ENCODE results near the gene BEST1. TPM values are rescaled to one million over a fixed set of nuclear protein-coding genes. Genes with fewer than 3 reads are reported as not detected.
A peak's percentile ranks its signal among the peaks of the same experiment; 100 is the strongest.
"Not testable (repeated sequence)": the region's sequence is repeated elsewhere in the genome, so short reads cannot be mapped to it uniquely, and the experiment has no call there.

Gene BEST1
- total RNA-seq, 1 donor from 2014 or later: 1.2 TPM

DNA sequence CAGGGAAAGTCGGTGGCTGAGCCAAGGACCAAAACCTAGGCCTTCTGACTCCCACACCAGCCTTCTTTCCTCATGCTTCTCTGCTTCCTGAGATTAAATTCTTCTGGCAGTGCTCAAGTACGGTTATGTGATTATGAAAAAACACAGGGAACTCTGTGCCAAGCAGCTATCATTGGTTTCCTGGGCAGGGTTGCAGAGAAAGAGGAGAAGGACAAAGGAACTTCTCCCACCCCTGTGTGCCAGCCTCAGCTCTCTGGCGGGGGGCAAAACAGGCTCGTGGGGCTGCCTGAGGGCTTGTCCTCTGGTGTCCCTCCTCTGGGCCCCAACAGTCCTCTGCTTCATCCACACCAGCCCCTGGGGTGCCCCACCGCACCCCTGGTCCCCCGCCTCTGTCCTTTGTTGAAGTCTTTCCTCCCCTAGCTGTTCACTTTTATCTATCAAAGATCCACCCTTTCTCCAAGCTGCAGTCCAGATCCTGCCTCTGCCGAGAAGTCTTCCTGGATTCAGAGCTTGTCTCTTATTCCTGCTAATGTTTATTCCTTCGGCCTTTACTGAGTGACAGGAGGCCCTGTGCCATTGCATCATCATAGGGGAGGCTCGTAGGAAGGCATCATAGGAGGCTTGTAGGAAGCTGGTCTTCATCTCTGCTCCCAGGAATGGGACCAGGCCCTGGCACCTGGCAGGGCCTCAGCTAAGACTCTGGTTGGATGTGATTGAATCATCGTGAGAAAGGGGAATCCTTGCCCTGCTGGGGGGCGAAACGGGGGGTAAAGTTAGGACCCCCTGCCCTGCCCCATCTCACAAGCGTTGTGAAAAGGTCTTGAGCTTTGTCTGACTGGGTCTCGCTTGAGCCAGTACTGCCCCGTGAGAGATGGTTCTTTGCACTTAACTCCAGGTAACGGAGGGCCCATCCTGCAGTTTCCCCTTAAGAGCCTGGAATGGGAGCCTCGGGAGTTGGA lies 28.8 kb downstream of the BEST1 start:
- no peak for DNase-seq

DNA sequence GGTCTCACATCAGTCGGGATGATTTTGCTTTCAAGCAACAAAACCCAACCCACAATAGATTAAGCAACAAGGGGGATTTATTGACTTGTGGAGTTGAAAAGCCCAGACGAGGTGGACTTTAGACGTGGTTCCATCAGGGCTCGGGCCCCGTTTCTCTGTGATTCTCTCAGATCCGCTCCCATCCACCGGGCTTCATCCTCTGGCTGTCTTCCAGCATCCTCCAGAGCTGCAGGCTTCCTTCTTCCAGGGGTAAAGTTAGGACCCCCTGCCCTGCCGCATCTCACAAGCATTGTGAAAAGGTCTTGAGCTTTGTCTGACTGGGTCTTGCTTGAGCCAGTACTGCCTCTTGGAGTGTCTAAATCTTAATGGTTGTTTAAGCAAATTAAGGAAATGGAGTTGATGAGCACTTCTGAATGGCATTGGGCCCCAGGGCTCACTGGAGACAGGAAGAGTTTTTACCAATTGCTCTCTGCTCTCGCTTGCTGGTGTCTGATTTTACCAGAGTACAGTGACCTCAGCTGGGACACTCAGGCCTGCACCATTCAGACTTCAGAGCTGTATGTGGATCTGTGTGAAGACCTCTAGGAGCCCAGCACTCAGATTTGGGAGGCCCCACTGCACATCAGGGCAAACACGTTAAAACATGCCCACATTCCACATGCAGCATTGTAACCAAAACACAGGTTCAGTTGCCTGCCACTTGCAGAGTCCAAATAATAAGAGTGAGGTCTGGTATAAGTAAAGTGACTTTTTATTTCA lies 30.8 kb downstream of the BEST1 start:
- DNase-seq: no peak

DNA sequence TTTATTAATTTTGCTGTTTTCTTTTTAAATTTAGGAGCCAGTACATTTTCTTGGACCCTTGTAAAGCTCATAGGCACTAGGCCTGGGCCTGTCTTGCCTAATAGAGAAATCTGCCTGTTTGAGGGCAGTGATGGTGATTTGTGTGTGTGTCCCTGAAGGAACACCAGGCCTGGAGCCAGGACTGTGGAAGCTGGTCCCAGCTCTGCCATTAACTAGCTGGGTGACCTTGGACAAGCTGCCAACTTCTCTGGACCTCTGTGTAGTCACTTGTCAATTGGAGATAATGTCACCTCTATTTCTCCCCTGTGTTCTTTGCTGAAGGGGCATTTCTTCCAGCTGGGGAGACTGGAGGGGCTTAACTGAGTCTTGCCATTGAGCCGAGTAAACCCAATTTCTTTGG lies 33.3 kb downstream of the BEST1 start:
- no peak for DNase-seq

DNA sequence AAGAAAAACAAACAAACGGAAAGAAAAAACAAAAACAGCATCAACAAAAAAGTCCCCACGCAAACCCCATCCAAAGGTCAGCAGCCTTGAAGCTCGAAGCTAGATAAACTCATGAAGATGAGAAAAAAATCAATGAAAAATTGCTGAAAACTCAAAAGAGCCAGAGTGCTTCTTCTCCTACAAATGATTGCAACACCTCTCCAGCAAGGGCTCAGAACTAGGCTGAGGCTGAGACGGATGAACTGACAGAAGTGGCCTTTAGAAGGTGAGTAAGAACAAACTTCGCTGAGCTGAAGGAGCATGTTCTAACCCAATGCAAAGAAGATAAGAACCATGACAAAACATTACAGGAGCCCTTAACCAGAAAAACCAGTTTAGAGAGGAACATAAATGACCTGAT lies 35.7 kb downstream of the BEST1 start:
- DNase-seq: no peak

DNA sequence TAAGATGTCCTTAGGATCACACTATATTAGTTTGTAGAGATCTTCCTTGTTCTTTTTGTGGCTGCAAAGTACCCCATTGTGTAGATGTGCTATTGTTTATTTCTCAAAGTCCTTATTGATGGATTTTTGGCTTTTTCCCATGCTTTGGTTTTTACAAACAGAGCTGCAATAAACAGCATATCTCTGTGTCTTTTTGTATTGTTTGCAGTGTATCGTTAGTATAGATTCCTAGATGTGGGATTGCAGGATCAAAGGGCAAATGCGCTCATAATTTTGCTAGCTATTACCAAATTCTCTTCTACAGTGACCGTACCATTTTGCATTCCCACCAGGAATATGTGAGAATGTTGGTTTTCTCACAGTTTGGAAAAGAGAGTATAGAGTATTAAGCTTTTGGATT lies 44.8 kb downstream of the BEST1 start:
- DNase-seq: no peak

DNA sequence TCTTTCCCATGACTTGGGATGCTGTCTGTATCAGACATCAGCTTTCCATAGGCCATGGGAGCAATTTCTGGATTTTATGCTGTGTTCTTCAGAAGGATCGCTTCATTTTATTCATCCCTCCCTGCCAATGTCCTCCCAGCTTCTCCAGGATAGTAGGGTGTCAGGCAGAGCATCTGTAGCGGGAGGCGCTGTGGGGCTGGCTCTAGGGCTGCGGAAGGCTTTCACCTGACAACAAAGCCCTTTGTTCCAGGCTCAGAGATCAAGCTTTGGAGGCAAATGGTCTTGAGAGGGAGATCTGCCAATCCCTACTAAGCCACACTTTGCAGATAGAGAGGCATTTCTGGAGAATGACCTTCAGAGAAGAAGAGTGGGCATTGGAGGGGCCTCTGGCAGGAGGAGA lies 46.8 kb downstream of the BEST1 start:
- DNase-seq: peak; percentile 58

DNA sequence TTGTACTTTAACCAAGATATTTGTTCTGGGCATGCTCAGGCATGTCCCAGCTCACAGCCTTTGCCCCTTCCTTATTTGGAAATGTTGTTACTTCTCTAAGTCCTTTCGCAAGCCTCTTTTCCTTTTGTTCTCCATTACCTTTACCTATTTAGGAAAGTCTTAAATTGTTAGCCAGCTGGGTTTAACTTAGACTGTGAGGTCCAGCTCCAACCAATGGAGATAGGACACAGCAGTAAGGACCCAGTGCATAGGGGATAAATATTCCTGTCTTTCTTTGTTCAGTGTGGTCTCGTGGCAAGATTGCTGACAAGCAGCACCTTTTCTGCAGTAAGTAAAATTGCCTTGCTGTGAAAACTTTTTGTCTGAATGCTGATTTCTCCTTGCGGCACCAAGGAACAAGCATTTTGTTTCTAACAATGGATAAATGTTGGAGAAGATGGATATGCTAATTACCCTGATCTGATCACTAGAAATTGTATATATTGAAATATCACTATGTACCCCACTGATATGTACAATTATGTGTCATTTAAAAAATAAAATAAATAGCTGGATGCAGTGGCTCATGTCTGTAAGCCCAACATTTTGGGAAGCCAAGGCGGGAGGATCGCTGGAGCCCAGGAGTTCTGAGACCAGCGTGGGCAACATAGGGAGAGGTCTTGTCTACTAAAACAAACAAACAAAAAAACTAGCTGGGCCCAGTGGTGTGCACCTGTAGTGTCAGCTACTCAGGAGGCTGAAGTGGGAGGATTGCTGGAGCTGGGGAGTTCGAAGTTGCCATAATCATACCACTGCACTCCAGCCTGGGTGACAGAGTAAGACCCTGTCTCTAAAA lies 49.2 kb downstream of the BEST1 start:
- no peak for DNase-seq

DNA sequence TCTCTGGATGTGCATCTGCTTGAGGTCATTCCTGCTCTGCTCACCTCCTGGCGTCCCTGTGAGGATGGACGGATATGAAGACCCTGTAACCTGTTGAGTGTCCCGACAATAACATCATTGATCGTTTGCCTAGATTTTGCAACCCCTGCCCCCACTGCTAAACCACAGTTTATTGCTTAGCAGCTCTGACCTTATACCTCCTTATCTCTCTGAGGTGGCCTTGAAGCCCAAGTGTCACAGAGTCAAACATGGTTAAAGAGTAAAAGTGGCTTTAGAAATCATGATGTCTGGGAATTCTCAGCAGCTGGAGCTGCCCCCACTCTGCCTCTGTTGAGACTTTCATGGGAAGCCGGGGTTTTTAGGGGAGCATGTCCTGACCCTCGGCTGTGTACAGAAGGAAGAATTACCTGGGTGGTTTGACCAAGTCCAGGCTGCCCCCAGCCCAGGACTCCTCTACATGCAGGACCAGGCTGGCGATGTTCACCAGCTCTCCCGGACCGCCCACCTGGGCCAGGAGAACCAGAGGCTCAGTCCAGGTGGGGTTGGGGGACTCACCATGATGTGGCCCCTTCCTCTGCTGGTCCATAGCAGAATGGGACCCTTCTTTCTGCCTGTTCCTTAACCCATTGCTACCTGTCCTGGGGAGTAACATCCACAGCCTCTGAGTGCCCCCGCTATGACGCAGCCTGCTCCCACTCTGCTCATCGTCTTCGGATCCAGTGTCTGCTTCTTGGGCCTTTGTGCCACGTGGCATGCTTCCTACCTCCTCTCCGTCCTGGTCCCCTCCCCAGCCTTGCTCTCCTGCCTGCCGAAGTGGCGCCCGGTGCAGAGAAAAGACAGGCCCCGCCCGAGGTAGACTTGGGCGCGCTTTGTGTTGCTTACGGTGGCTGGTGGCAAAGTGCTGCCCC lies 50.6 kb downstream of the BEST1 start:
- DNase-seq: no peak

DNA sequence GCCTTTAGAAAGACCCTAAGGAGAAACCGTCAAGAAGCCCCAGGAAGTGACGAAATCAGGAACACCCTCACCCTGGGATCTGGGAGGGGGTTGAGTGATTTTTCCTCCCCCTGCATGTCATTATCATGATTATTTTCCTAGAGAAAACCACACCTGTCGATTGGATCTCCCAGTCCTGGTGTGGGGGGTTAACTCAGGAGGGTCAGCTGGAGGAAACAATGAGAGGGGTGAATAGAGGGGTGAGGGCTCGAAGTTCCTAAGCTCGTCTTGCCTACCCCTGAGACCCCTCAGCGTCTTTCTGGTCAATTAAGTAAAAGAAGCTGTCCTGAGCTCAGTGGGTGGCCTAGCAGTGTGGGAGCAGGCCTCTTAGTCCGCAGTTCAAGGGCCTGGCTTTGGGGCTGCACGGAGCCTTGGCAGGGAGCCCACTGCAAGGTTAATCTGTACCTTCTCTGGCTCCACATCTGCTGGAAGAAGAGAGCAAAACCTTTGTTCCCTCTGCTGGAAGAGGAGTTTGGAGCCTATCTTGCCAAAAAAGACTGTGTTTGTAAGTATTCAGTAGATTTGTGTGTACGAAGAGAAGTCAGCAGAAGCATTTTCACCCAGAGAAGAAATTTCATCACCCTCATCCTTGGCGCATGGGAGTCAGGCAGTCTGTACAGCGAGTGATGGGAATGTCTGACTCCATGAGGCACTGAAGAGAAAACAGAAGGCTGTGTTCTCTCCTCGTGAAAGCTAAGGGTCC lies 51.5 kb downstream of the BEST1 start:
- DNase-seq: no peak

DNA sequence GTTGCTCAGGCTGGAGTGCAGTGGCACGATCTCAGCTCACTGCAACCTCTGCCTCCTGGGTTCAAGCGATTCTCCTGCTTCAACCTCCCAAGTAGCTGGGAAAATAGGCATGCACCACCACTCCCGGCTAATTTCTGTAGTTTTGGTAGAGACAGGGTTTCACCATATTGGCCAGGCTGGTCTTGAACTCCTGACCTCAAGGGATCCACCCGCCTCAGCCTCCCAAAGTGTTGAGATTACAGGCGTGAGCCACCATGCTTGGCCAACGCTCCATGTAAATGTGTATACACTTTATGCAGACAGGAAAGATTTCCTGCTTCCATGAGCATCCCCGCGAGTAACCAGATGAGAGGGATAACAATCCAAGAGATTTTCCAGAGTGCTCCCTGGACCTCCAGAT lies 52.1 kb downstream of the BEST1 start:
- DNase-seq: not testable (repeated sequence)

DNA sequence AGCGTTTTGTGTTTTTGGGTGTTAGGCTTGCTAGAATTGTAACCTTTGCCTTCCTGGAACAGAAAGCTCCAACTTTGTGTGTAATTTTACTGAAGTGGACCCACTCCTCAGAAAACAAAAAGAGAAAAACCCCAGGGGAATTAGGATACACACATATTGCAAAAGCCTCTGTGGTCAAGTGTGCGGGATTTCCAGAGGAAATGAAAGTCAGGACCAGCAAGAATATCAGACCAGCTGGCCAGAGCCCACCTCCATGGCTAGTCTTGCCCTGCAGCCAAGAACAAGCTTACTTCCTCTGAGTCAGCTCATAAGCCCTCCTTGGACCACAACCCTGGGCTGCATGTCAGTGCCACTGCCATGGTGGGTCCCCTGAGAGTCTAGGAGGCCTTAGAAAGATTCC lies 54.3 kb downstream of the BEST1 start:
- DNase-seq: no peak

DNA sequence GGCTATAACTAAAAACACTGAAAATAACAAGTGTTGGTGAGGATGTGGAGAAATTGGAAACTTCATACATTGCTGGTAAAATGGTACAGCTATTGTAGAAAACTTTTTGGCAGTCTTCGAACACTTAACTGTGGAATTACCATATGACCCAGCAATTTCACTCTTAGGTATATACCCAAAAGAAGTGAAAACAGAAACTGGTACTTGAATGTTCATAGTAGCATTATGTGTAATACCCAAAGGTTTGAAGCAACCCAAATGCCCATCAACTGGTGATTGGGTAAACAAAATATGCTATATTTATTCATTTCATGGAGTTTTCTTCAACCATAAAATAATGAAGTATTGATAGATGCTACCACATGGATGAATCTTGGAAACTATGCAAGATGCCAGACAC lies 58.0 kb downstream of the BEST1 start:
- DNase-seq: no peak

DNA sequence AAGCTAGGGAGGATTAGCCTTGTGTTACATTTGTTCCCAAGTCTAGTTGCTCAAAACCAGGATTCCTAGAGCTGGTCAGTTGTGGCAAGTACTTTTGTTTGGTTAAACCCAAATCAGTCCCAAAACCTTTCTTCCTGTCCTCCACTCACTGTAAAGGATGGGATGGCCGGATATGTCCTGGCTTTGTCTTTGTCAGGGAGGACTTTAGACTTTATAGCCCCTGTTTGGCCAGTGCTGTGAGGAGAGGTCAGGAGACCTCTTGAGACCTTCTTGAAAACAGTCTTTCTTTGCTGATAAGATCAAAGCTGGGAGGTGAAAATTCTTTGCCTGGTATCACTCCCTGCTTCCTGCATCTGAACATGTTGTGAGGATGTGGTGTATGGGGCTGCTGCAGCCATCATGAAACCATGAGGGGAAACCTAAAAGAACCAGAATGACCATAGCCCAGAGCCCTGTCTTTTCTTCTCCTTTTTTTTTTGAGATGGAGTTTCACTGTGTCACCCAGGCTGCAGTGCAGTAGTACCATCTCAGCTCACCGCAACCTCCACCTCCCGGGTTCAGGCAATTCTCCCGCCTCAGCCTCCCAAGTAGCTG lies 60.9 kb downstream of the BEST1 start:
- no peak for DNase-seq

DNA sequence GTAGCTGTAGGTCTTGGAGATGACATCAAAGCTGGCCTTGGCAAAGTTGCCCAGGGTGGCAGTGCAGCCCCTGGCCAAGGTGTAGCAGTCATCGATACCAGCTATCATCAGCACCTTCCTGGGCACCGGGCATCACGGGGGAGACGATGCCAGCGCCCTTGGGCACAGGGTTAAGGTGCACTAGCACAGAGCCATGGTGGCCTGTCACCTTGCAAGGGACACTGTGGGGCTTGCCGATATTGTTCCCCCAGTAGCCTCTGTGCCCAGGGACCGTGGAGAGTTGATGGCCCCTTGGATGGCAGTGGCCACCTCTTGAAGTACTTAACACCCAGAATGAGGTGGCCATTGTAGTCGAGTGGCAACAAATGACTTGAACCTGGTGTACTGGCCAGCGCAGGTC lies 61.7 kb downstream of the BEST1 start:
- DNase-seq: no peak

DNA sequence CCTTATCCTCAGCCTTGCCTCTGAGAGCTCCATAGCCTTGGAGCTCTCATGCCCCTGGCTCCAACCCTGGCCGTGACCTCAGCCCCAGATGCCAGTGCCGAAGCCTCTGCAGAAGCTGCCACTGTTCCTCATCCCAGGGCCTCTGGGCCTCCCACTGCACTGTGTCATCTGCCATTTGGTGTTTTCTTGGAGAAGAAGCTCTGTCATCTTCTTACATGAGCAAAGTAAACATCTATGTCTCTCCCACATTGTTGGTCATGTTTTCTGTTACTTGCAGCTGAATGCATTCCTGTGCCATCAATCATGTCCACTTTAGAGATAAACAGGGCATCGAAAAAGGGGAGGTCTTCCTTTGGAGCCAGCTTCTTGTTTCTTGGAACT lies 62.3 kb downstream of the BEST1 start:
- no peak for DNase-seq

DNA sequence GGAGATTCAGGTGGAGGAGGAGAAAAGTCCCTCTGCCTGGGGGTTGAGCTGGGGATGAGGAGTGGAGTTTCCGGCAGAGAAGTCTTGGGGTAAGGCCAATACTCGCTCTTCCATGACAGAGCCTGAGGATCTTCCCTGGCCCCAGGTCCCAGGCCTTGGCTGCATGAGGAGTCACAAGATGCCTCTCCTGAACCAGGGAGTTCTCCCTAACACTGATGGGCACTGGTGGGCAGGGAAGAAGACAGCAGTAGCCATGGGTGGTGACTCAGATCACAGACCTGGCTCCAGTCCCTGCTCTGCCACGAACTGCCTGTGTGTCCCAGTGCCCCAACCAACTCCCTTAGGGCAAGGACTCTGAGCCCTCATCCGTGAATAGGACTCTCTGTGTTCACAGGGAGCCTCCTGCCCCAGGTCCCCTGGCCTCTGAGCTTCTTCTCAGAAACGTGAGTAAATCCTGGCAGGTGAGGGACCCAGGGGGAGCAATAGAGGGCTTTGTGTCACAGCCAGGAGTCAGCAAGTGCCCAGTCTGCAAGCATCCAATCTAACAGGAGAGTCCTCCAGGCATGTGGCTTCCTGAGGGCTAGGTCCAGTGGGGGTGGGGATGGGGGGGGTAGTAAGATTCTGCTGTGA lies 62.8 kb downstream of the BEST1 start:
- DNase-seq: no peak
